GM18909 (cell line): ENCODE measurements around the gene PRMT6.
"Not testable (repeated sequence)": the region's sequence is repeated elsewhere in the genome, so short reads cannot be mapped to it uniquely, and the experiment has no call there.

Experiments
- ATAC-seq: cut with Tn5 transposase; IDR thresholded peaks from one replicate; pipeline ENCODE4 v1.9.1; 2021; ENCODE audit warnings: mild to moderate bottlenecking; ENCODE audit not compliant: unreplicated experiment, poor library complexity

PRMT6 gene

DNA sequence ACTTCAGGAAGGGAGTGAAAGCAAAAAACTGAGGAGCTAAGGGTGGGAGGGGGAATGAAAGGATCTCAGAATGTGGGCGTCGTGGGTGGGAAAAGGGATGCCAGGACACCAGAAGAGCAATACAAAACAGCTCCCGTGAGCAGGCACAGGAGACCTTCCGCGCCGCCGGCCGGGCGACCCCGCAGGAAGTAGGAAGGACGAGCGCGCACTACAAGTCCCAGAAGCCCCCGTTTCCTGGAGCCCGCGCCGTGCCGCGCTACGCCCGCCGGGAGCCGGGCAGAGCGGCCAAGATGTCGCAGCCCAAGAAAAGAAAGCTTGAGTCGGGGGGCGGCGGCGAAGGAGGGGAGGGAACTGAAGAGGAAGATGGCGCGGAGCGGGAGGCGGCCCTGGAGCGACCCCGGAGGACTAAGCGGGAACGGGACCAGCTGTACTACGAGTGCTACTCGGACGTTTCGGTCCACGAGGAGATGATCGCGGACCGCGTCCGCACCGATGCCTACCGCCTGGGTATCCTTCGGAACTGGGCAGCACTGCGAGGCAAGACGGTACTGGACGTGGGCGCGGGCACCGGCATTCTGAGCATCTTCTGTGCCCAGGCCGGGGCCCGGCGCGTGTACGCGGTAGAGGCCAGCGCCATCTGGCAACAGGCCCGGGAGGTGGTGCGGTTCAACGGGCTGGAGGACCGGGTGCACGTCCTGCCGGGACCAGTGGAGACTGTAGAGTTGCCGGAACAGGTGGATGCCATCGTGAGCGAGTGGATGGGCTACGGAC, at the start of gene PRMT6:
PRMT6 (plus strand) TSS at position 249 of the 771 bp plus-strand sequence; CDS start at position 291, 42 bp downstream.
- peak; percentile 94 for ATAC-seq

DNA sequence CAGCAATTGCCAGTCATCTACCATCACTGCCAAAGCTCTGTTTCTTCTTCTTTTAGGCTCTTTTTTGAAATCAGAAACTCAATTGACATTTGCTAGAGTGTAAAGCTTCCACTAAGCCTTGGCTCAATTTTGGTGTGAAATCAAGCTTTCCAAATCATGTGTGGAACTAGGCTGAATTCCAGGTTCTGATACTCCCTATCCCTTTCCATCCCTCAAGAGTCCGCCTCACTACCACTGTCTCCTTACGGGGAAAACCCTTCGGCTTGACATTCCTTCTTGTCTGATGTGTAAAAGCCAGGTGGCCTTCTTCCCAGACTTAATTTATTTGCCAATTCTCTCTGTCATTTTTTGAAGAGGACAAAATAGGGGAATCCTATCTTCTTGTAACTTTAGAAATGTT, 47.2 kb upstream of the PRMT6 start:
- no peak for ATAC-seq

DNA sequence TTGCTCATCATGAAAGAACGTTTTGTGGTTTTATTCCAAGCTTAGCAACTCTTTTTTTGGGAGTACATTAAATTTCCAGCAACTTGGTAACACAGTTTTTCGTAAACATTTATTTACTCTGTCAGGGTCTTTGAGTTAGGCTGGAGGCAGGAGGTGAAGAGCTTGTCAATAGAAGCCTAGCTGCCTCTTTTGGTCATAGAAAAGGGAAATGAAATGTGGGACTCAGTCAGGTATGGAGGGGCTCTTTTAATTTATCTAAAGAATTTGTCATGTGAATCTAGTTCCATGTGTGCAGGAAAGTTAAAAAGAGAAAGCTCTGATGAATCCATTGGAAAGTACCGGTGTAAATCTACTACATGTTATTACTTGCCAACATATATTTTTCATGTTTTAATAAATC, 45.9 kb upstream of the PRMT6 start:
- ATAC-seq = no peak

DNA sequence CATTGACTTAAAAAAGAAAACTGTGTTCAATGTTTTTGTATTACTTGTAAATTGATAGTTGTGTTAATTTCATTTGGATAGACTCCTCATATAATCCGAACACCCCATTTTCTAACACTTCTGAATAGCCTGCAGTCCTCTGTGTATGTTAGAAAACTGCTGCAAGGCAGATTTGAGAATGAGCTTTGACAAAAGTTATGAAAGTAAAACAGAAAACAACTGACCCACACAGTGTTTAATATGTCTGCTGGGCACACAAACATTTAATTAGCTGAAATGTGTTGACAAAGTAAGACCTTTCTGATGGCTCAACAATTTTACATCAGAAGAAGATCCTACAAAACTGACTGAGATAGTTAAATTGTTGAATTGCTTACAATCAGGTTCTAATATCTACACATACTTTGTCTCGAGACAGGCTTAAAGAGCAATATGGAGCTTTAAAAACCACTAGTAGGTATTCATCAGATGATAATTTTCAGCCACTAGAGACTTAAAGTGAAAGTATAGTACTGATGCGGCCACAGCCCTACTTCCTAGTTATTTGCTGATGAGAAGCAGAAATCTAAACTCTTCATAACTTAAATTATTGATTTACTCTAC, 40.0 kb upstream of the PRMT6 start:
- no peak for ATAC-seq

DNA sequence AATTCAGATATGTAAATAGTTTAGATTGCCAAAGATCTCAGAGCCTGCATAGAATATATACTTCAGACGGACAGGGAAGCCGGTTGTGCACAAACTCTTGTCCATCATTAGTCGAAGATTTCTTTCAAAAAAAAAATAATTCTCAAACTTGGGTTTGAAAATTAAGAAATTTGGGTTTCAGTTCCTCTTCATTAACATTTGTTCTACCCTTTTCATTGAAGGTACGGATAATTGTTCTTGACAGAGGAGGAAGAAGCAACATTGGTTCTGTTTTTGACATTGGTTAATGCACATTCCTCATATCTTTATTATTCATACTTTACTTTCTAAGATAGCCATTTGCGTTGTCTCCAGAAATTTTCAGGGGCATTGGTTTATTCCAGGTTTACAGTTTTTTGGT, 38.0 kb upstream of the PRMT6 start:
- ATAC-seq = no peak

DNA sequence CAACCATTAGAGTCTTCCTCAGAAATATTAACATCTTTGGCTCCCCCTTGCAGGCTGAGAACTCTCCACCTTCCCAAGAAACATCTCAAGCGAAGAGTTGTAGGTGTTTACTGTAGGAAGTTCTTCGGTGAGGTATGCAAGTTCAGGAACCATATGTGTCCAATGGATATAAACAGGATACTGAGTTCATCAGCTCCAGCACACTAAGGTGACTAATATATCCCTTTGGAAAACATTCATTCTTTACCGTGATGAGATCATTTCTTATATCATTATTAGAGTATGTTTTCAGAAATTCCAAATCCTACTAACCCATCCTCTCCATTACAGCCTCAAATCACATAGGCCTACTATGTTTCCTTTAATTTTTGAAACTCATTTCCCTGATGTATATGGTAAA, 37.3 kb upstream of the PRMT6 start:
- no peak for ATAC-seq

DNA sequence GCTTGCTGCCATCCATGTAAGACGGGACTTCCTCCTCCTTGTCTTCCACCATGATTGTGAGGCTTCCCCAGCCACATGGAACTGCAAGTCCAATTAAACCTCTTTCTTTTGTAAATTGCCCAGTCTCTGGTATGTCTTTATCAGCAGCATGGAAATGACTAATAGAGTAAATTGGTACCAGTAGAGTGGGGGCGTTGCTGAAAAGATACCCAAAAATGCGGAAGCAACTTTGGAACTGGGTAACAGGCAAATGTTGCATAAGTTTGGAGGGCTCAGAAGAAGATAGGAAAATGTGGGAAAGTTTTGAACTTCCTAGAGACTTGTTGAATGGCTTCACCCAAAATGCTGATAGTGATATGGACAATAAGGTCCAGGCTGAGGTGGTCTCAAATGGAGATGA, 17.6 kb upstream of the PRMT6 start:
- ATAC-seq = not testable (repeated sequence)

DNA sequence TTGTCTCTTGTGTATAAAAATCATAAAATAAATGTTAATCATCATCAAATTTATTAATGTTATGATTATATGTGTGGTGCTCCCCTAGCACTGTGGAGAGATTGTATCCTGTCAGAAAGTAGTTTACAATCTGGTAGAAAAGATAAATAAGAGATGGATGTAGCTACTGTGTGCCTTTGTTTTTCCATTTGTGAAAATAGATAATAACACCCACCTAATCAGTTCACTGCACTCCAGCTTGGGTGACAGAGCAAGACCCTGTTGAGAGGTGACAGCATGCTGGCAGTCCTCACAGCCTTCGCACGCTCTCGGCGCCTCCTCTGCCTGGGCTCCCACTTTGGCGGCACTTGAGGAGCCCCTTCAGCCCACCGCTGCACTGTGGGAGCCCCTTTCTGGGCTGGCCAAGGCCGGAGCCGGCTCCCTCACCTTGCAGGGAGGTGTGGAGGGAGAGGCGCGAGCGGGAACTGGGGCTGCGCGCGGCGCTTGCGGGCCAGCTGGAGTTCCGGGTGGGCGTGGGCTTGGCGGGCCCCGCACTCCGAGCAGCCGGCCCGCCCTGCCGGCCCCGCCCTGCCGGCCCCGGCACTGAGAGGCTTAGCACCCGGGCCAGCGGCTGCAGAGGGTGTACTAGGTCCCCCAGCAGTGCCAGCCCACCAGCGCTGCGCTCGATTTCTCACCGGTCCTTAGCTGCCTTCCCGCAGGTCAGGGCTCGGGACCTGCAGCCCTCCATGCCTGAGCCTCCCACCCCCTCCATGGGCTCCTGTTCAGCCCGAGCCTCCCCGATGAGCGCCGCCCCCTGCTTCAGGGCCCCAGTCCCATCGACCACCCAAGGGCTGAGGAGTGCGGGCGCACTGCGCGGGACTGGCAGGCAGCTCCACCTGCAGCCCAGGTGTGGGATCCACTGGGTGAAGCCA, 11.9 kb upstream of the PRMT6 start:
- not testable (repeated sequence) for ATAC-seq

DNA sequence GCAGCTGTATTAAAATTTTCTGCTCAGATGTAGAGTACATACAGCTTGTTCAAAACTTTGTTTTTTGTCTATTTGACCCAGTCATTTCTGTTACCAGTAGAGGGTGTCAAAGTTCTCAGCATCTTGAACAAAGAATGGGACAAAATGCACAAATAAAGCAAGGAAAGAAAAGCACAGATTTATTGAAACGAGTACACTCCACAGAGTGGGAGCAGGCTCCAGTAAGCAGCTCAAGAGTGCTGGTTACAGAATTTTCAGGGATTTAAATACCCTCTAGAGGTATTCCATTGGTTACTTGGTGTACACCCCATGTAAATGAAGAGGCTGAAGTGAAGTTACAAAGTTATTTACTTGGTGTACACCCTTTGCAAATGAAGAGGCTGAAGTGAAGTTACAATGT, 8.9 kb upstream of the PRMT6 start:
- no peak for ATAC-seq

DNA sequence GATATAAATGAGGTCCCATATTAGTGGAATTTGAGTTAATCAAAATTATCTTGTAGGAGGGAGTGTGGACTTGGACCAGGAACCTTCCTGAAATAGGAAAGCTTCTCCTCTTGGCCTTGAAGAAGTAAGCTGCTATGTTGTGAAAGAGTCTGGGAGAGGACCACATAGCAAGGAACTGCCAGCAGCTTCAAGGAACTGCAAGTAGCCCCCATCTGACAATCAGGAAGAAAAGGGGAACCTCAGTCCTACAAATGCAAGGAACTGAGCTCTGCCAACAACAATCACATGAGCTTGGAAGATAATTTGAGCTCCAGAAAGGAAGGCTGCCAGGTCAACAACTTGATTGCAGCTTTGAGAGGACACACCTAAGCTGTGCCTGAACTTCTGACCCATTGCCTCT, 8.2 kb upstream of the PRMT6 start:
- no peak for ATAC-seq

DNA sequence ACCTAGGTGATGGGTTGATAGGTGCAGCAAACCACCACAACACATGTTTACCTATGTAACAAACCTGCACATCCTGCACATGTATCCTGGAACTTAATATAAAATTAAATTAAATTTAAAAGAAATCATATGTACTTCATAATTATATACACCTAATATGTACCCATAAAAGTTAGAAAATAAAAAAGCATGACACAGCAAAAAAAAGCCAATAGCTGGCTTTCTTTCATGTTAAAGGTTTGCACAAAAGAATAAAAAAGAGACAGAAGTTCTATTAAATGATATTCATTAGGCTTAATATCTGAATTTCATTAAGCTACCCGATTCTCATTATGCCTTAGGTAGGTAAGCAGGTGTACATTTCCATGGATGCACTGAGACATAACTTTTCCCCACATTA, 5.2 kb upstream of the PRMT6 start:
- no peak for ATAC-seq

DNA sequence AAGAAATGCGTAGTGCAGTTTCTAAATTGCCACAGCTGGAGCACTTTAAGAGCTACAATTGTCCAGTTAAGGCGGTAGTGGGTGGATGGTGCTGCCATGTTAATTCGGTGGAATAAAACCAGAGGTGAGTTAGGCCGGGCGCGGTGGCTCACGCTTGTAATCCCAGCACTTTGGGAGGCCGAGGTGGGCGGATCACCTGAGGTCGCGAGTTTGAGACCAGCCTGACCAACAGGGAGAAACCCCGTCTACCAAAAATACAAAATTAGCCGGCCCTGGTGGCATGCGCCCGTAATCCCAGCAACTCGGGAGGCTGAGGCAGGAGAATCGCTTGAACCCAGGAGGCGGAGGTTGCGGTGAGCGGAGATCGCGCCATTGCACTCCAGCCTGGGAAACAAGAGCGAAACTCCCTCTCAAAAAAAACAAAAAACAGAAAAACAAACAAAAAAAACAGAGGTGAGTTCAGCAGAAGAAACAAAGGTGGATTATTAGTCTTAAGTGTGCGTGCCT, 502 bp upstream of the PRMT6 start:
- not testable (repeated sequence) for ATAC-seq

DNA sequence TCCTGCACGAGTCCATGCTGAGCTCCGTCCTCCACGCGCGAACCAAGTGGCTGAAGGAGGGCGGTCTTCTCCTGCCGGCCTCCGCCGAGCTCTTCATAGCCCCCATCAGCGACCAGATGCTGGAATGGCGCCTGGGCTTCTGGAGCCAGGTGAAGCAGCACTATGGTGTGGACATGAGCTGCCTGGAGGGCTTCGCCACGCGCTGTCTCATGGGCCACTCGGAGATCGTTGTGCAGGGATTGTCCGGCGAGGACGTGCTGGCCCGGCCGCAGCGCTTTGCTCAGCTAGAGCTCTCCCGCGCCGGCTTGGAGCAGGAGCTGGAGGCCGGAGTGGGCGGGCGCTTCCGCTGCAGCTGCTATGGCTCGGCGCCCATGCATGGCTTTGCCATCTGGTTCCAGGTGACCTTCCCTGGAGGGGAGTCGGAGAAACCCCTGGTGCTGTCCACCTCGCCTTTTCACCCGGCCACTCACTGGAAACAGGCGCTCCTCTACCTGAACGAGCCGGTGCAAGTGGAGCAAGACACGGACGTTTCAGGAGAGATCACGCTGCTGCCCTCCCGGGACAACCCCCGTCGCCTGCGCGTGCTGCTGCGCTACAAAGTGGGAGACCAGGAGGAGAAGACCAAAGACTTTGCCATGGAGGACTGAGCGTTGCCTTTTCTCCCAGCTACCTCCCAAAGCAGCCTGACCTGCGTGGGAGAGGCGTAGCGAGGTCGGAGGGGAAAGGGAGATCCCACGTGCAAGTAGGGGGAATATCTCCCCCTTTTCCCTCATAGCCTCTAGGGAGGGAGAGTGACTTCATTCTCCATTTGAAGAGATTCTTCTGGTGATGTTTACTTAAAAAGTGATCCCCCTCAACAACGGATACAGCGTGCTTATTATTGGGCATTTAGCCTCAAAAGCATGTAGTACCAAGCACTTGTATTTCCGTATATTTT, 991 bp downstream of the PRMT6 start:
- ATAC-seq = peak; percentile 72

DNA sequence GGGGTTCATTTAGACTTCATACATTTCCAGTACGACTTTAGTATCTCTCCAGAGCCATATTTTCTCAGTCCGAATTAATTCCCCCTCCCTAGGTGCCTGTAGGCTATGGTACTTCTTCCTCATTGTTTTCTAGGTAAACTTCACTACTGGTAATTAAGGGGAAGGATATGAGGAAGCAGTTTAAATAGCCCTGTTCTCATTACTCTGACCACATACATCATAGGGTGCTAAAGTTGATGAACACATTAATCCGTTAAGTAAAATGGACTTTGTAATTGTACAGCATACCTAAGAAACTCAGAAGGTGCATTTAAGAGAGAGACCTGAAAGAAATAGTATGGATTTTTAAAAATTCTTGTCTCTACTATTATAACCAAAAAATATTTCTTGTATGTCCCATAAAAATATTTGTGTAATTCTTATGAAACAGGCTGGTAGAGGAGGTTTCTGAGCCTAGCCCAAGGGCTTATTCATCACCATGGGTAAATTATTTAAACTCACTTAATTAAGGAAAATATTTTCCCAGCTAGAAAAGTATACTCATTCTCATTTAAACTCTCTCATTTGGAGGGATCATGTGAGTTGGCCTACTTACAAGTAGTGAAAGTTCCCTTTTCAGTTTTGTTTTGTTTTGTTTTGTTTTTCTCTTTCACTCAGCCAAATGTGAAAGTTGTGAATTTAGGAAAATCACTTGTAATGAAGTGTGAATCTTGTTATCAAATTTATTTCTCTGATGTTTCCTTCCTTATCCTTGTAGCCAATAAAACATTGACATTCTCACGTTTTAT, 2.0 kb downstream of the PRMT6 start:
- no peak for ATAC-seq

DNA sequence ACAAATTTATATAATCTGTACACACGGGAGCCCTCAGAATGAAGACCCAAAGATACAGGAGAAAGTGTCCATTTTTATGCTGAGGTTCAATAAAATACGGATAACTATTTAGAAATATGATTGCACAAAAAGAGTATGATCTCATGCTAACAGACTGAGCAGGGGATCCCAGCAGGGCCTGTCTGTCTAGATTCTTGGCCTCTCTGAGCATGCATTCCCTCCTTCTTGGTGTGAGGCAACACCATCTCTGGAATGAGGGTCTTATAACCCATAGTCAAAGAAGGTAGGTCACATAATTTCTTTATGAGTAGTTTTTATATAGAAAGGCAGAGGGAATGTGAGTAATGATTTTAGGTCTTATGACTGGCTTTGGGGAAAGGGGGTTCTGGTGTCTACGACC, 5.4 kb downstream of the PRMT6 start:
- ATAC-seq = no peak

DNA sequence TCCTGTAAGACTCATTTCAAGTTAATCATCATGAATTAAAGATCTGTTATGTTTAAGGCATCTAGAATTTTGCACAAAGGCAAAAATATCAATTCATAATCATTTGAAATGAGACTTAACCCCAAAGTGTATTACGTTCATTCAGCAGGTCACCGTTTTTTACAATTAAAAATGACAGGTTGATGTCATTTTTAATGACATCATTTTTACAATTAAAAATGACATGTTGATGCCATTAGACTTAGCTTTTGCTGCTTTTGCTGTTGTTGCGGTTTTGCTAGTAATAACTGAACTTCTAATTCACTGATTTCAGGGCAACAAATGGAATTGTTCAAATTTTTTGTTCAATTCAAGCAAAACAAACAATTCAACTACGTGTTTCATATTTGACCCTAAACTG, 17.0 kb downstream of the PRMT6 start:
- no peak for ATAC-seq

DNA sequence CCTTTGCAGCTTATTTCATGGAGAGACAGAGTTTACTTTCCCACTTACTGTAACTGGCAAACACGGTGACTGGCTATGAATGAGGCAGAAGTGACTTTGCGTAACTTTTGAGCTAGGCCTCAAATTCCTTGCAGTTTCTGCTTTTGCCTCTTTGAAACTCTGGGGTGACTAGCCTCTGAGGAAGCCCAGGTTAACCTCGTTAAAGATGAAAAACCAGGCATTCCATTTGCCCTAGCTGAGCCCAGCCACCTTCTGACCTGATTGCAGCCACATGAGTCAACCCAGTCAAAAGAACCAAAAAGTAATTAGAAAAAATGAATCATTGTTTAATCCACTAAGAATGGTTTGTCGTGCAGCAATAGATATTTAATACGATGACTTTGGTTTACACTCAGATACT, 20.4 kb downstream of the PRMT6 start:
- no peak for ATAC-seq

DNA sequence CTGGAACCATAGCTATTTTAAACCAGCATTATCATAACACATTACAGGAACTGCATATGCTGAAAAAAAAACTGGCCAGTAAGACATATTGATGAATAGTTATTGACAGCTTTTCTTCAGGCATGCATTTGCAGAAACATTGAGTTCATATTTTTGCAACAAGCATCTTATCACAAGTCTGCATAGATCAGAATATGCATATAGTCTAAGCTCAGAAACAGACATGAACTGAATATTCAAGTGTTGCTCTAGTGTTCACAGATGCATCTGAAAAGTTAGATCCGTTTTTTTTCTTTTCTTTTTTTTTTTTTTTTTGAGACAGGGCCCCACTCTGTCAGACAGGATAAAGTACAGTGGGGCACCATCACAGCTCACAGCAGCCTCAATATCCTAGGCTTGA, 22.8 kb downstream of the PRMT6 start:
- no peak for ATAC-seq

DNA sequence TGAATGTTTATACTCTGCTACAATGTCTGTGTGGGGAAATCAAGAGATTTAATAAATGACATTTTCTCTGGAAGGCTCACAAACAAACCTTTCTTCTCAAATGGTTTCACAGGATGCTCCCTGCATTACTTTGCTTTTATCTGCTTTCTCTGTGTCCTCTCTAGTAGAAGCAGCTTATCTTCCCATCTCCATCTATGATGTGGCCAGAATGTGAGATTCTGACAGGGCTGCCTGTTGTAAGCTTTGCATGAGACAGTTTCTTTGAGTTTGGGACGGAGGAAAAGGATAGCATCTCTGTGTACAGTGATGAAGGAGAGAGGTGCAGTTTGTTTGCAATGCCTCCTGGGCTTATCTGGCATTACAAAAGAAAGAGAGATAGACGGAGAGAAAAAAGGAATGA, 24.6 kb downstream of the PRMT6 start:
- ATAC-seq = no peak
